GM12892 (cell line): ENCODE measurements around the gene GLA.

Experiments
- DNase-seq: peaks from one replicate; pipeline ENCODE4 v3.0.0; 2011; ENCODE audit not compliant: insufficient read length
- FAIRE-seq: peaks from 2 replicates; lab custom pipeline; 2011; peaks lifted over from hg19 to GRCh38; lab: Jason Lieb, UNC
- POLR2A ChIP-seq: IDR thresholded peaks from 2 replicates; pipeline ENCODE4 v1.6.1; 2011; ENCODE audit warnings: low read depth, low read length, control low read depth
- POLR2AphosphoS5 ChIP-seq: IDR thresholded peaks from 2 replicates; pipeline ENCODE4 v1.6.1; 2011; ENCODE audit warnings: low read depth, low read length, control low read depth
- TAF1 ChIP-seq: IDR thresholded peaks from 2 replicates; pipeline ENCODE4 v1.6.1; 2011; ENCODE audit warnings: low read depth, mild to moderate bottlenecking, control low read depth, low read length, borderline replicate concordance

Gene GLA

GRCh38 chrX:101417190-101417589 lies 9.5 kb upstream of the GLA start:
- no peak for DNase-seq
- peak; percentile 46 for FAIRE-seq
- no peak for TF ChIP-seq POLR2AphosphoS5
- TF ChIP-seq POLR2A = no peak
- no peak for TF ChIP-seq TAF1

- no peak for FAIRE-seq
- TF ChIP-seq TAF1 (no peak), POLR2AphosphoS5 (no peak), POLR2A (no peak)
- no peak for DNase-seq
Measured at GRCh38 chrX:101416691-101417090, 9.0 kb upstream of the GLA start.

GRCh38 chrX:101415180-101416145 lies 7.7 kb upstream of the GLA start:
- DNase-seq (peak; percentile 24), FAIRE-seq (peak; percentile 95)
- no peak for TF ChIP-seq POLR2AphosphoS5
- no peak for TF ChIP-seq TAF1
- no peak for TF ChIP-seq POLR2A

- no peak for TF ChIP-seq POLR2AphosphoS5
- no peak for TF ChIP-seq POLR2A
- TF ChIP-seq TAF1 = no peak
- FAIRE-seq = no peak
- no peak for DNase-seq
Measured at GRCh38 chrX:101411984-101412383, 4.3 kb upstream of the GLA start.

GRCh38 chrX:101410461-101410860 lies 2.7 kb upstream of the GLA start:
- no peak for FAIRE-seq

GRCh38 chrX:101409043-101409442 lies 1.3 kb upstream of the GLA start:
- TF ChIP-seq TAF1 (no peak), POLR2AphosphoS5 (no peak), POLR2A (no peak)
- DNase-seq (no peak), FAIRE-seq (no peak)

More at GRCh38 chrX:101410461-101410860, 2.7 kb upstream of the GLA start:
- DNase-seq = no peak
- no peak for TF ChIP-seq TAF1
- no peak for TF ChIP-seq POLR2AphosphoS5
- TF ChIP-seq POLR2A = no peak

- no peak for DNase-seq
- peak; percentile 25; the same call in 1 of the 2 replicates for TF ChIP-seq POLR2A
- no peak for TF ChIP-seq POLR2AphosphoS5
- no peak for FAIRE-seq
Measured at GRCh38 chrX:101408532-101408841, 762 bp upstream of the GLA start.

- no peak for FAIRE-seq
Measured at GRCh38 chrX:101407167-101407747, 468 bp downstream of the GLA start.

GRCh38 chrX:101399825-101400224 lies 7.9 kb downstream of the GLA start:
- no peak for TF ChIP-seq POLR2AphosphoS5
- no peak for TF ChIP-seq TAF1
- TF ChIP-seq POLR2A = no peak
- FAIRE-seq = no peak
- DNase-seq = no peak

More at GRCh38 chrX:101407167-101407747, 468 bp downstream of the GLA start:
- DNase-seq = no peak
- no peak for TF ChIP-seq POLR2AphosphoS5
- TF ChIP-seq TAF1 = no peak
- TF ChIP-seq POLR2A = no peak

- no peak for TF ChIP-seq POLR2A
- no peak for TF ChIP-seq POLR2AphosphoS5
- TF ChIP-seq TAF1 = no peak
- FAIRE-seq = no peak
- DNase-seq = no peak
Measured at GRCh38 chrX:101398694-101399093, 9.0 kb downstream of the GLA start.

GRCh38 chrX:101397779-101398178 lies 9.9 kb downstream of the GLA start:
- DNase-seq (no peak), FAIRE-seq (no peak)
- TF ChIP-seq POLR2AphosphoS5 = no peak
- no peak for TF ChIP-seq TAF1
- no peak for TF ChIP-seq POLR2A

- DNase-seq = no peak
- FAIRE-seq = no peak
Measured at GRCh38 chrX:101395789-101396188, 11.9 kb downstream of the GLA start.

More at GRCh38 chrX:101395789-101396188, 11.9 kb downstream of the GLA start:
- no peak for TF ChIP-seq TAF1
